DMS 273 treated with DMSO at 0.1 percent for 48 hours (cell line): ENCODE data around the gene SLC25A33.

Experiments used
- DNase-seq: peaks from one replicate; lab custom pipeline; 2025; lab: John Stamatoyannopoulos, UW

The SLC25A33 gene

DNA sequence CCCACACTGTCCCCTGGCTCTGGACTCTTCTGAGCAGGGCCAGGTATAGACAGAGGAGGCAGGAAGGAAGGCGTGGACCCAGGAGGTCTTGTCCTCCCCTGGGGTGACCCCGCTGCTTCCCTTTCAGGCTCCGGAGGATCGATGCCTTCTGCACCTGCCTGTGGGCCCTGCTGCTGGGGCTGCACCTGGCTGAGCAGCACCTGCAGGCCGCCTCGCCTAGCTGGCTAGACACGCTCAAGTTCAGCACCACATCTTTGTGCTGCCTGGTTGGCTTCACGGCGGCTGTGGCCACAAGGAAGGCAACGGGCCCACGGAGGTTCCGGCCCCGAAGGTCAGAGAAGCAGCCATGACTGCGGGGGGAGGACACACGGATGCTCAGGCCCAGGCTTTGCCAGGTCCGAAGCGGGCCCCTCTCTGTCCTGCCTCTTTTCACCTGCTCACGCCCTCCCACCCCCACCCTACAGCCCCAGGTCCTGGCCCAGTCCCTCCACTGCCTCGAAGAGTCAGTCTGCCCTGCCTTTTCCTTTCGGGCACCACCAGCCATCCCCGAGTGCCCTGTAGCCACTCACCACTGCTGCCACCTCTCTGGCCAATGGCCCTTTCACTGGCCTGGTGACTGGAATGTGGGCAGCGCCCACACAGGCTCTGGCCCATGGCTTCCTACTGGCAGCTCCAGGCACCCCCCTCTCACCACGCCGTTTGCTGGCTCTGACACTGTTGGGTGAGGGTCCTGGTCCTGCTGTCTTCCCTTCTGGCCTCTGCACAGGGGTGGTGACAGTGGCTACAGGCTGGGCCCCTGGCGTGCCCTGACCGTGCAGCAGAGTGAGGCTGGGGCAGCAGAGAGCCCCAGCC, 62.9 kb downstream of the SLC25A33 start:
- no peak for DNase-seq

DNA sequence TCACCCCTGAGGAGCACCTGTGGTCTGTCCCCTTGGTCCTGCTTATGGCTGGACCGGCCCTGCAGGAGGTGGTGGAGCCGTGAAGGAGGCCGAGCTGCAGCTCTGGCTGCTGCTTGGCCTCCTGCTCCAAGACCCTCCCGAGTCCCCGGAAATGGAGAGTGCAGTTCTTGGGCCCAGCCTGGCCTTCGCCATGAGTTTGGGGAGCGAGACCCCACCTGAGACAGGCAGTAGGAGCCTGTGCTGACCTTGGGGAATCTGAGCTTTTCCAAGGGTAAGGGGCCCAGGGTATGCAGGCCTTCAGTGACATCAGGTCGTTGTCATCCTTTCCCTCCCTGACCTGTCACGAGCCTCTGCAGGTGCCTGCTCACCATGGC, 63.5 kb downstream of the SLC25A33 start:
- no peak for DNase-seq

DNA sequence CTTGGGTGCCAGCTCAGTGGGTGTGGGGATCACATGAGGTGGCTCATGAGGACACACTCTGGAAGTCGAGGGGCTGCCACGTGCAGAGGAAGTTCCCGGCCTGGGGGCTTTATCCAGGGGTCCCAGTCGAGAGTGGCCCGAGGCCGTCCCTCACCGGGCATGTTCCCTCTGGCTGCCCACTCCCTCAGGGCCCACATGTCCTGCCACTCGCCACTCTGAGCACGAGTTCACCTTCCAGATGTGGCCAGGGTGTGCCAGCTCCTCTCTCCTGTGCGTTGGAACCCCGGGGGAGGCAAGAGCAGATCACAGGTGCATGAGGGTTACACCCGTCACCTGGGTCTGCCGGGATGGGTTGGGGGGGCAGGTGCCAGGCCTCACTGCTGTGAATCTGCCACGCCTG, 64.0 kb downstream of the SLC25A33 start:
- no peak for DNase-seq

DNA sequence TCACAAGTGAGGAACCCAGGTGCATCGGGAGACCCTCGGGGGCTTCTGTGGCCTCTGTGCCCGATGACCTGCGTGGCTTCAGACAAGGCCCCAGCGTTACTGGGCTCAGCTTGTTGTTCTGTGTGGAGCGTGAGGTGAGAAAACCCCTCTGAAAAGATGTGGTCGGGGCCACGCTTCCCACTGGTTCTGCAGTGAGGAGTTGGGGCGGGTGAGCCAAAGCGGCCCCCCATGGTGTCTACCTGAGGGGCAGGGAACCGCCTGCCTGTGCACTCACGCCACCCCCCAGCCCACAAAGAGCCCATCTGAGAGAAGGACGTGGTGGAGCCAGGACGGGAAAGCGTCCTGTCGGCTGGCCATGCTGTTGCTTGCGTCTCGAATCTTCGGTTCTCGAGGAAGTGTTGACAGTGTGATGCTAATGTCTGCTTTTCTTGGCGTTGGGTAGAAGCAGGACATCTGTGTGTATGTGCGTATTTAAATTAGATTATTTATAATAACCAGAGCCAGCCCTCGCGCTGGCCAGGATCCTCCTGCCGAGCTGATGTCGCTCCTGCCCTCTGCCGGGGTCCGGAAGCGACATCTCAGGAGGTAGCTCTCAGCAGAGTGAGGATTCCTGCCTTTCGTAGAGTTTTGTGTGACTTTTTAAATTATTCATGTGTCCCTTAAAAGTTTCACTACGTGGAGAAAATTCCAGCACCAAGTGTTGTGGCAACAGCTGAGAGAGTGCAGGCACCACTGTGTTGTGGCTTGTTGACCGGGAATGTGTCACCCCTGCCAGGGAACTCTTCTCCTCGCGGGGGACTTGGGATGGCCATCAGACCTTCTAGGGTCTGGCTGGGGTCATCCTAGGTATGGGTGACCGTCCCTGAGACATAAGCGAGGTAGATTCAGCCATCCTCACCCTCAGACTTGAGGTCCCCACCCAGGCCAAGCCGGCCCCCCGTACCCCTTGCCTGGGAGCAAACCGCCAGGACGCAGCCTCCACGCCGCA, 64.8 kb downstream of the SLC25A33 start:
- no peak for DNase-seq

DNA sequence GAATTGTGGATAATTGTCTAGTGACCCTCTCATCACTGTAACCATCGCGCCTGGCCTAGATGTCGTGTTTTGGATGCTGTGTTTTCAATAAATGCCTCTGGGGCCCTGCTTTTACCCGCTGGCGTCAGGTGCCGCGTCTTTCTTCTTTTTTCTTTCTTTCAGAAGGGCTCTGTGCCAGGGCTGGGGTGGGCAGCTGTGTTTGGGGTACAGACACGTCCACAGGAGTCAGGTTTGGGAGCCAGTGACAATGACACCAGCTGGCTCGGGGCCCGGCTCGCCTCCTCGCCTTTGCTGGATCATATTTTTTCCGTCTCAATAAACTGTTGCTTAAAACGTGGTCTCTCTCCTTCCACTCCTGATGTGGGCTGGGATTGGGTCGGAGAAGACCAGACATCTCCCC, 65.6 kb downstream of the SLC25A33 start:
- DNase-seq = no peak

DNA sequence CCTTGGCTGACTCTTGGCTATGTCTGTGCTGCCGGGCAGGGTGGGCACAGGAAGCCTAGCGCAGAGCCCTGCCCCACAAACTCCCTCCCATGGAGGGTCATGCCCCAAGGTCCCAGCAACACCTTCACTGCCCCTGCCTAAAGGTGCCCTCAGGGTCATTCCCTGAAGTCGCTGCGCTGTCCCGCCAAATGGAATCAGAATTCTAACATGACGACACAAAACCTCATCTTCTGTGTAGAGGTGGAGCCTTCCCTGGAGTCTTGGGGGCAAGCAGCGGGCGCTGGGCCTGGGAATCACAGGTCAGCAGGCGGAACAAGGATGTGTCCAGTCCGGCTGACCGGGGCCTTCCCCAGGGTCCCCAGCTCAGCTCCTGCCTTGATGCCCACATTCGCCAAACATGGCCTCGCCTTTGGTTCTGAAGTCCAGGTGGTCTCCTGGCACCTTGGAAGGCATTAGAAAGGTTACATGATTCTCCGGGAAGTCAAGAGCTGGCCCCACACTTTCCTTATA, 66.7 kb downstream of the SLC25A33 start:
- no peak for DNase-seq

DNA sequence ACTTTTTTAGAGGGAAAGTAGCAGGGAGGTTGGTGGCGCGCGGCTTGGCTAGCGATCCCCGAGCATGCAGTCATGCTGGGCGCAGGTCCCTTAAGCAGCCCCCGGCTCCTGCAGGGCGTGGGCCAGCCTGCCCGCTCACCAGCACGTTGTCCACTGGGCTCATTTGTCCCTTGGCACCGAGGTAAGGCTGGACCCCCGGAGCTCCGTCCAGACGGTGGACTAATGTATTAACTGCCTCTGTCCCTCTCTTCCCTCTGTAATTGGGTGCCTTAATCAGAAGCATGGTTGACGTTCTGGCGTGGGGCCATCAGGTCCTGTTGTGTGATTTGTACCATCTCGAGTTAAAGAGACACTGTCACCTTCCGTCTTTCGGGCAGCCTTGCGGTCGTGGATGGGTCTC, 67.2 kb downstream of the SLC25A33 start:
- DNase-seq = no peak

DNA sequence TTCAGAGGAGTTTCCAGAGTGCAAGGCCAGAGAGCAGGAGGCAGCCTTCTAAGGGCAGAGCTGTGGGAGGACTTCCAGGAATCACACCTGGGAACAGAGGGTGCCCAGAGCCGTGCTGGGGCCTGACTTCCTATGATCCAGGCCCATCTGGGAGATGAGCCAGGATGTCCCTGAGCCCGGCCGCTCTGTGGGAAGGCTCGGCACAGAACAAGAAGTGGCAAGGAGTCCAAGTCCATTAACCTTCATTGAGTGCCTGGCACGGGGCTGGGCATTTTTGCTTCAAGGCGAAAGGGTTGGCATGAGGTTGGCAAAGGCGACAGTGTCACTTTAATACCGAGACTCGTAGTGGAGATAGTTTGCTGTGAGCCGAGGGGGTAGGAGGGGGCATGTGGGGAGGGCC, 67.7 kb downstream of the SLC25A33 start:
- no peak for DNase-seq

DNA sequence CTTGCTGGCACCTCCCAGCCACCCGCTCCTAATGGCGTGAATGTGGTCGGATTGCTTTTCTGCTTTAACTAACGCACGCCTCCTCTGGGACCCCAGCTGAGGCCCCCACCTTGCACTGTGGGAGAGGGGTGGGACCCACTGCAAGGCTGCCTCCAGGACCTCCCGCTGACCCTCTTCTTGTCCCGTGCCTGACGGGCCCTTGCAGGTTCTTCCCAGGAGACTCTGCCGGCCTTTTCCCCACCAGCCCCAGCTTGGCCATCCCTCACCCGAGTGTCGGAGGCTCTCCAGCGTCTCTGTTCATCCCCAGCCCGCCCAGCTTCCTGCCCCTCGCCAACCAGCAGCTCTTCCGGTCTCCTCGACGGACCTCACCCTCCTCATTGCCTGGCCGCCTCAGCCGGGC, 68.1 kb downstream of the SLC25A33 start:
- DNase-seq = no peak

DNA sequence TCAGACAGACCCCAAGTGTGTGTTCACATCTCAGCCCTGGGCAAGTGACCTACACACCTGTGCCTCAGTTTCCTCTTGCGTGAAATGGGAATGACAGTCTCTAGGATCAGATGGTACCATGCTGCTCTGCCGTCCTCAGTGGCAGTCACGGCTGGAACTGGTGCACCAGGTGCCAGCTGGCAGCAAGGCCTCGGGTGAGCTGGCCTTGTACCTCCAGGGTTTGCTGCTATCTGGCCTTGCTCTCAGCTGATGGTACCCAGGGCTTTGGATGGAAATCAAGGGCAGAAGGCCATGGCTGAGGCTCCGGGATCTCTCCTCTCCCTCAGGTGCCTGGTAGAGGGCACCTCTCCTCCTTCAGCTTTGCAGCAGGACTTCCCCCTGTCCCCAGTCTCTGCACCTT, 70.7 kb downstream of the SLC25A33 start:
- no peak for DNase-seq

DNA sequence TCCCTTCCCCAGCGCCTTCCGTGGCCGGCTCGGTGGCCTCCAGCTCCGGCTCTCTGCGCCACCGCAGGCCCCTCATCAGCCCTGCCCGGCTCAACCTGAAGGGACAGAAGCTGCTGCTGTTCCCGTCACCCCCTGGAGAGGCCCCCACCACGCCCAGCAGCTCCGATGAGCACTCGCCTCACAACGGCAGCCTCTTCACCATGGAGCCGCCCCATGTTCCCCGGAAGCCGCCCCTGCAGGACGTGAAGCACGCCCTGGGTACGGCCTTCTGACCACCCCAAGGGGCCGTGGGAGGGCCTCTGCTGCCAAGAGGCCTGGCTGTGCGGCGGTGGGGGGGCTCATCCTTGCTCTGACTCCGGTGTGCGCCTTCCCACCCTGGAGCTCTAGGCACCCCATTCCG, 71.3 kb downstream of the SLC25A33 start:
- DNase-seq = no peak

DNA sequence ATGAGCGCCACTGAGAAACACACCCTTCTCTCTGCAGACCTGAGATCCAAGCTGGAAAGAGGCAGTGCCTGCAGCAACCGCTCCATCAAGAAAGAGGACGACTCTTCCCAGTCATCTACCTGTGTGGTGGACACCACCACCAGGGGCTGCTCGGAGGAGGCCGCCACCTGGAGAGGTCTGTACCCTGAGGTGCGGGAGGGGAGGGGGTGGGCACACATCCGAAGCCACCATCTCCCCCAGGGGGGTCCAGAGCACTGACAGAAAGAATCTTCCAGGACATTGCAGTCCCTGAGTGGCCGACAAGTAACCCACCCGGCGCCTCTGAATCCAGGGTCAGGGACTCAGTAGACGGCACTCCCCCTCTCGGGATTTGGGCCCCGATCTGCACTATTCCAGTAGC, 72.5 kb downstream of the SLC25A33 start:
- no peak for DNase-seq

DNA sequence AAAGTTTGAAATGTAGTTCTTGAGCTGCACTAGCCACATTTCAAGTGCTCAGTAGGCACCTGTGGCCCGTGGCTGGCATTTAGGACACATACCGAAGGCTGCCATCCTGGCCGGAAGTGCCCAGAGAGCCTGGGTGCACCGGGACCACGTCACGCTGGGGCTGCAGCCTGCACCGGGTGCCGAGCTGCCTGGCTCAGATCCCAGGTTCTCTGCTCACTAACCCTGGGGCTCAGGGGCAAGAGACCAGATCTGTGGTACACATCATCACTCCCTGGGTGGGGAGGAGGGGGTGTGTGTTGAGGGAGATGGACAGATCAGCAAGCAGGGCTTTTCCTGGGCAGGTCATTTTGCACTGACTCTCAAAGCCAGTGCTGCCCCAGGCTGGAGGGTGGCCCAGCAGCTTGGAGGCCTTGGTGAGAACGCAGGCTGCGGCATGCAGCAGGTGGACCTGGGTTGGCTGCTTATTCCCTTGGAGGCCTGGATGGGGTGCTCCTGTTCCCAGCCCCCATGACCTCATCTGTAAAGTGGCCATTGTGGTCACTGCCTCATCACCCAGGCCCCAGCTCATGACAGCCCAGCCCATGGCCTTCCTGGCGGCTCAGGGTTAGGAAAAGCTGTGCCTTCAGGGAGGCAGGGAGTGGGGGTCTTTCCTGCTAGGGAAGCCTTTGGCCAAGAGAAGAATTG, 73.0 kb downstream of the SLC25A33 start:
- no peak for DNase-seq

DNA sequence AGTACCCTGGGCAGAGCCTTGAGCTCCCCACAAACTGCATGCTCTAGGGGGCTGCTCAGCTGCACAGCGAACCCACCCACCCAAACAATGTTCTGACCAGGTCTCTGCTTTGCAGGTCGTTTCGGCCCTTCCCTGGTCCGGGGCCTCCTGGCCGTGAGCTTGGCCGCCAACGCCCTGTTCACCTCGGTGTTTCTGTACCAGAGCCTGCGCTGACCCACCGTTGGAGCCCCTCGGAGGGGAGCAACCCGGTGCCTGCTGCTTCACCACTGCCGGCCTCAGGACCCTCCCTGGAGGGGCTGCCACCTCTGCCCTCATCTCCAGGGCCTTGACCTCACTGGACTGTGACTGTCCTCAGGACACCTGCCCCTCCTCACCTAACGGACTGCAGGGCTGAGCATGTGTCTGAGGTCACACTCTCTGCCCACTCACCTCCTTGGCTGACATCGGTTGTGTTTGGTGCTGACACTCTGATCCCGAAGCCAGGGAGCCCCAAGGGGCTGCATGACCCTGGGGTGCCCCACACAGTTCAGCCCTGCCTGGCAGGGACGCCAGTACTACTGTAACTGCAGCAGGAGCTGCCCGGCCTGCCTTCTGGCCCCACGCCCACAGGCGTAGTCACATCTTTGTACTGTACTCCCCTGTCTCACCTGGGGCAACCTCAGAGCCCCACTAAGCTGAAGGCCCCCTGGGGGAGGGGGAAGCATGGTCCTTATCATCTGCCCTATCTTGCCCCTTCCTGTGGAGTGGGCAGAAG, 73.8 kb downstream of the SLC25A33 start:
- DNase-seq = no peak

DNA sequence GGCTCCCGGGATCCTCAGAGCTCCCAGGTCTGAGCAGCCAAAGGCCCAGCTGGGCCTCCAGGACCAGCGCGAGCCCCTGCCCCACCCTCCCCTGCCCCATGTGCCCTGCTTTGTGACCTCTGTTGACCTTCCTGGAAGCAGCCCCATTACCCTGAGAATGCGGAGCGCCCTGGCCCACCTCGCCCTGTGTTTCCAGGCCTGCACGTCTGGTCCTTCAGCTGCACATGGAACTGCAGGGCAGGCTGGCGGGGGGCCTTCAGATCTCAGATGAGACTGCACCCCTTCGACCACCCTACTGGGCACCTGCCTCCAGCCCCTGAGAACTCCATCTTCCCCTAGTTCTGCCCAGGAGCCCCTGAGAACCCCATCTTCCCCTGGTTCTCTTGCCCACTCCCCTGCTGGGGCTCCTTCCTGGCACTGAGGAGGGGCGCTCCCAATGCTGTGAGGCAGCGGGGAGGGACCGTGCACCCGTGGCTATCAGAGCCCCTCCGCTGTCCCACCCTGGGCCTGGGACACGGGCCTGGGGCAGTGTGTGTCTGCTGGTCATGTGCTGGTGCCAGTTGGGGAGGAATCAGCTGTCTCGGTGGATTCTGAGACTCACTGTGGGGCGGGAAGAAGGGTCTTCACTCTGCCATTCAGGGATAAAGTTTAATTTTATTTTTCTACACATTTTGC, 74.5 kb downstream of the SLC25A33 start:
- no peak for DNase-seq

DNA sequence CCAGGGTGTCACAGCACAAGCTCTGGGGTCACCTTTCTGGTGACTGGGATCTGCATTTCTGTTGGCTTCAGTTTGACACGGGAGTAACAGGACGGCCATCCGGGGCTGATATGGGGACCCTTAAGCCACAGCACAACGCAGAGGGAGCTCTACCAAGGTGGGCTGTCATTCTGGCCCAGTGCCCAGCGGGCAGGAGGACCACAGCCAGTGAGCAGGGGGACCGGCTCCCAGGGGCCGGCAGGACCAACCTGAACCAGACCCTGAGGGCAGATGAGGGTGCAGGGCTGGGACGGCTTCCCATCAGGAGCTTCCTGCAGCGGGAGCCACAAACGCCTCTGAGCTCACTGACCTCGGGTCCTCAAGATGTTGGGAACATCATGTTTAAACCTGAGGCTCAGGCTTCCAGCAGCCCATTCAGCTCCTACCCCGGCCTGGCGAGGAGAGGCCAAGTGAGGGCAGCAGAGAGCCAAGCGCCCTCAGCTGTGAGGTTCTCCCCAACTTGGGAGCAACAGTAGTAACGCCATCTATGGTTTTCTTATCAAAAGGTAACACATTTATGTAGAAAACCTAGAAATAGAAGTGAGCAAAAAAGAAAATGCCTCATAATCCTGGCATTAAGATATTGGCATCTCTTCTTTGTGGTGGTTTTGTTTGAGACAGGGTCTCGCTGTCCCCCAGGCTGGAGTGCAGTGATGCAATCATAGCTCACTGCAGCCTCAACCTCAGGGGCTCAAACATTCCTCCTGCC, 76.2 kb downstream of the SLC25A33 start:
- DNase-seq = no peak

DNA sequence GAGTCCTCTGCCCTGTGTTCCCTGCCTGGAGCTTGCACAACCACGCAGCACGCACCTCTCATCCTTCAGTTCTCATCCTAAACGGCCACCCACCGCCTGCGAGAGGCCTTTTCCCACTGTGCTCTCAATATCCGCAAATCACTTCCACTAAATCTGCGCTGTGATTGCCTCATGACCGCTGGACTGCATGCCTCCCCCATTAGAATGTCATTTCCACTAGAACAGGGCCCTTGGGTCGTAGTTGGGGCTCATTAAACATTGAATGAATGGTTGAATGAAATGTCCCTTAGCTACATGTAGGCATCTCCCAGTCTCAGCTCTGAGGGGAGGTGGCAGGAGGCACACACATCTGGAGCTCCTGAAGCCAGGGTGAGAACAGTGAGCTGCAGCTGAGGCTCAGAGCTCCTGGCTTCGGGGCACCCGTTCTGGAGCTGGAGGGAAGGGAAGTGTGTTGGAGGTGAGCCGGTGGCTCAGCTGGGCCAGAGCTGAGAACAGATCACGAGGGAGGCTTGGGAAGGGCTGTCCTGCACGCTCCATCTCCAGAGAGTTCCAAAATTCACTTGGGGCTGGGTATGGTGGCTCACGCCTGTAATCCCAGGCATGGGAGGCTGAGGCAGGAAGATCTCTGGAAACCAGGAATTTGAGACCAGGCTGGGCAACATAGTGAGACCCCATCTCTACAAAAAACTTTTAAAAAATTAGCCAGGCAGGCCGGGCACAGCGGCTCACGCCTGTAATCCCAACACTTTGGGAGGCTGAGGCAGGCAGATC, 79.8 kb downstream of the SLC25A33 start:
- no peak for DNase-seq

DNA sequence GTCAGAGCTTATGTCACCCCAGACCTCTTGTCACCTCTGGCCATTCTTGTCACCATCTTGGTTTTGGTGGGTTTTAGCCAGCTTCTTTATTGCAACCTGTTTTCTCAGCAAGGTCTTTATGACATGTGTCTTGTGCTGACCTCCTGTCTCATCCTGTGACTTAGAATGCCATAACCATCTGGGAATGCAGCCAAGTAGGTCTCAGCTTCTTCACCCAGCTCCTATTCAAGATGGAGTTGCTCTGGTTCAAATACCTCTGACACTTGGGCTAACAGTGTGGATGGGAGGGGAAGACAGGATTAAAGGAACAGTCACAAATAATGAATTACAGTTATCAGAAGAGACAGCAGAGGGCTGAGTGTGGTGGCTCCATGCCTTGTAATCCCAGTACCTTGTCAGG, 81.8 kb downstream of the SLC25A33 start:
- no peak for DNase-seq

DNA sequence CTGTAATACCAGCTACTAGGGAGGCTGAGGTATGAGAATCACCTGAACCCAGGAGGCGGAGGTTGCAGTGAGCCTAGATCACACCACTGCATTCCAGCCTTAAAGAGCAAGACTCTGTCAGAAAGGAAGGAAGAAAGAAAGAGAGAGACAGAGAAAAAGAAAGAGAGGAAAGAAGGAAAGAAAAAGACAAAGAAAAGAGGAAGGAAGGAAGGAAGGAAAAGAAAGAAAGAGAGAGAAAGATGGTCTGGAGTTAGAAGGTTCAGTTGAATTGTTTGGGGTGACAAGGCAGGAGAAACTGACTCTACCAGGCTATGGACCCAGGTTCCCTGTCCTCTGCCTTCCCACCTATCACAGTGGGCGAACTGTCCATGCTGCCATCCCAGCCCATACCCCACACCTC, 84.8 kb downstream of the SLC25A33 start:
- no peak for DNase-seq
